SKM-1 treated with dmso at 0.1 percent for 144 hours (cell line): Measurements from ENCODE around the gene FCN2.
"Not testable (repeated sequence)": the region's sequence is repeated elsewhere in the genome, so short reads cannot be mapped to it uniquely, and the experiment has no call there.

ENCODE experiments used
- DNase-seq: peaks from one replicate; lab custom pipeline; 2025; ENCODE audit not compliant: unreplicated experiment; lab: John Stamatoyannopoulos, UW

Gene FCN2

GRCh38 chr9:134847138-134847537 lies 33.5 kb upstream of the FCN2 start:
- no peak for DNase-seq

- no peak for DNase-seq
Measured at GRCh38 chr9:134847752-134848432, 32.7 kb upstream of the FCN2 start.

GRCh38 chr9:134848504-134848903 lies 32.1 kb upstream of the FCN2 start:
- no peak for DNase-seq

- DNase-seq: no peak
Measured at GRCh38 chr9:134850611-134851010, 30.0 kb upstream of the FCN2 start.

- DNase-seq: no peak
Measured at GRCh38 chr9:134851020-134851419, 29.6 kb upstream of the FCN2 start.

GRCh38 chr9:134852906-134853654 lies 27.5 kb upstream of the FCN2 start:
- no peak for DNase-seq

- DNase-seq: no peak
Measured at GRCh38 chr9:134853893-134854292, 26.7 kb upstream of the FCN2 start.

- no peak for DNase-seq
Measured at GRCh38 chr9:134854541-134854981, 26.0 kb upstream of the FCN2 start.

- no peak for DNase-seq
Measured at GRCh38 chr9:134855231-134855899, 25.2 kb upstream of the FCN2 start.

- DNase-seq: no peak
Measured at GRCh38 chr9:134855900-134856377, 24.7 kb upstream of the FCN2 start.

- DNase-seq: not testable (repeated sequence)
Measured at GRCh38 chr9:134857451-134857850, 23.2 kb upstream of the FCN2 start.

- no peak for DNase-seq
Measured at GRCh38 chr9:134858051-134858841, 22.4 kb upstream of the FCN2 start.

GRCh38 chr9:134860510-134860909 lies 20.1 kb upstream of the FCN2 start:
- DNase-seq: no peak

- DNase-seq: no peak
Measured at GRCh38 chr9:134861595-134862334, 18.8 kb upstream of the FCN2 start.

- DNase-seq: no peak
Measured at GRCh38 chr9:134863306-134863902, 17.2 kb upstream of the FCN2 start.

GRCh38 chr9:134863941-134864820 lies 16.4 kb upstream of the FCN2 start:
- DNase-seq: no peak

GRCh38 chr9:134864821-134865190 lies 15.8 kb upstream of the FCN2 start:
- no peak for DNase-seq

GRCh38 chr9:134867917-134868750 lies 12.5 kb upstream of the FCN2 start:
- no peak for DNase-seq
